DOHH2 (cell line): ENCODE data around the gene MAGEA12.
"Not testable (repeated sequence)": the region's sequence is repeated elsewhere in the genome, so short reads cannot be mapped to it uniquely, and the experiment has no call there.

Experiments
- H3F3A ChIP-seq: fragments of 200-600 bp; sonication (generic), shearing (Covaris generic); 2 replicates; pipeline ENCODE4 v1.6.0; 2016; ENCODE audit warnings: antibody characterized with exemption, mild to moderate bottlenecking; ENCODE audit not compliant: control insufficient read depth, insufficient read depth
- H3K27ac ChIP-seq: fragments of 200-600 bp; sonication (generic); 2 replicates; pipeline ENCODE4 v1.5.1; 2014; ENCODE audit warnings: low read depth, mild to moderate bottlenecking, low read length, moderate library complexity
- H3K27me3 ChIP-seq: fragments of 200-600 bp; sonication (generic); 2 replicates; pipeline ENCODE4 v1.6.1; 2014; ENCODE audit warnings: mild to moderate bottlenecking, low read length, mixed read lengths; ENCODE audit not compliant: control insufficient read depth
- H3K36me3 ChIP-seq: fragments of 200-600 bp; sonication (generic); 2 replicates; pipeline ENCODE4 v1.6.1; 2014; ENCODE audit warnings: mild to moderate bottlenecking, low read length, moderate library complexity, mixed read lengths; ENCODE audit not compliant: control insufficient read depth
- H3K4me1 ChIP-seq: fragments of 200-600 bp; sonication (generic); 2 replicates; pipeline ENCODE4 v1.6.1; 2014; ENCODE audit warnings: mild to moderate bottlenecking, low read length, mixed read lengths; ENCODE audit not compliant: control insufficient read depth
- H3K4me2 ChIP-seq: fragments of 200-600 bp; sonication (generic); 2 replicates; pipeline ENCODE4 v1.6.0; 2014; ENCODE audit warnings: mild to moderate bottlenecking, low read length, moderate library complexity
- H3K4me3 ChIP-seq: fragments of 200-600 bp; sonication (generic); 2 replicates; pipeline ENCODE4 v1.5.1; 2014; ENCODE audit warnings: mild to moderate bottlenecking, low read length, mixed read lengths
- H3K79me2 ChIP-seq: fragments of 200-600 bp; sonication (generic); 2 replicates; pipeline ENCODE4 v1.6.1; 2014; ENCODE audit warnings: mild to moderate bottlenecking, low read length, mixed read lengths; ENCODE audit not compliant: control insufficient read depth
- H3K9me2 ChIP-seq: fragments of 200-600 bp; sonication (generic); replicated peaks from 2 replicates; pipeline ENCODE4 v1.6.1; 2014; ENCODE audit warnings: mild to moderate bottlenecking, low read length, mixed read lengths; ENCODE audit not compliant: control insufficient read depth
- H3K9me3 ChIP-seq: fragments of 200-600 bp; sonication (generic); 2 replicates; pipeline ENCODE4 v1.6.1; 2014; ENCODE audit warnings: antibody characterized with exemption, low read length, mixed read lengths; ENCODE audit not compliant: control insufficient read depth, insufficient read depth
- H4K20me1 ChIP-seq: fragments of 200-600 bp; sonication (generic); 2 replicates; pipeline ENCODE4 v1.6.0; 2014; ENCODE audit warnings: low read depth, mild to moderate bottlenecking, antibody characterized with exemption, low read length, moderate library complexity; ENCODE audit not compliant: control insufficient read depth, insufficient read depth

Gene MAGEA12

DNA sequence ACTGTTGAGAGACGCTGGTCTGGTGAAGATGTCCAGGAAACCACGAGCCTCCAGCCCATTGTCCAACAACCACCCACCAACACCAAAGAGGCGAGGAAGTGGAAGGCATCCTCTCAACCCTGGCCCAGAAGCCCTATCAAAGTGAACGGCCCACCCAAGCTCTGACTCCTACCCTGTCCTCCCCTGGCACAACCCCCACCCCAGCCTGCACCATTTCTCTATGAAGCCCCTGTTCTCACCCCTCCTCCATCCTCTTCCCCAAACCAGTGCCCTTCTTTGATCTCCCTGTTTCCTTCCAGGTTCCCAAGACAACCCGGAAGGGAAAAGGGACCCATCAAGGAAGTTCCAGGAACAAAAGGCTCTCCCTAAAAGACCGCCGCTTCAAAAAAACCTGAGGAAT lies 26.0 kb downstream of the MAGEA12 start:
- H3K79me2 ChIP-seq, H3K4me3 ChIP-seq, H3K36me3 ChIP-seq, H3K4me2 ChIP-seq, H3K27me3 ChIP-seq, H4K20me1 ChIP-seq, H3K27ac ChIP-seq, H3F3A ChIP-seq, H3K9me3 ChIP-seq, H3K9me2 ChIP-seq, H3K4me1 ChIP-seq: not testable (repeated sequence)

DNA sequence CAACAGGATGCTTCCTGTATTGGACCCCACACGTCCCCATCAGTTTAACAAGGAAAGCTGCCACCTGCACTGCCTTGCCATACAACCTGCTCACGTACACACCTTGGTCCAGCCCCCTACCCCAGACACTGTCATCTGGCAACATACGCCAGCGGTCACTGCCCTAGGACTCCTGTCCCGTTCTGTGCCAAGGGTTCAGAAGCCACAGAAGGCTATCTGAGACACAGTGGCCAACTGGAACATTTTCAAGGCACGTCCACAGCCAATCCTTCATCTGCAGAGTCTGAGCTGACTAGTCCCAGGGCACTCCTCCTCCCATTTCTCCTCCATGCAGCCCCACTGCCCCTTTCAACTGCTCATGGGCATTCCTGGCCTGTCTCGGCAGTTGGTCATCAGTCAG lies 28.0 kb downstream of the MAGEA12 start:
- H3K9me3 ChIP-seq, H3K27ac ChIP-seq, H3K4me1 ChIP-seq: not testable (repeated sequence)

DNA sequence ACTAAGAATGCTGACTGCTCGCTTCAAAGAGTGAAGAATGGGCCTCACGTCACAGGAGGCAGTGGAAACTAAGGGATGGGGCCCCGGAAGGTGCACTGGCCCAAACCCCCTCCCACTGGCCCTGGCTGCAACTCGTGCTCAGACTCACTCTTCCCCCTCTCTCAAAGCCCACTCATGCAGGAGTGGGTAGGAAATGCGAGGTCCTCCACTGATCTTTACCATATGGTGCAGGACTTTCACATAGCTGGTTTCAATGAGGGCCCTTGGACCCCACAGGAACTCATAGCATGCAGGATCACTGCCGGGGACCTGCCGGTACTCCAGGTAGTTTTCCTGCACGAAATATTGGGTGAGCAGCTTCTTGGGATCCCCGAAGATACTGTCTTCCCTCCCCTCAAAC lies 33.0 kb downstream of the MAGEA12 start:
- H3K4me2 ChIP-seq, H3K9me3 ChIP-seq, H3K4me3 ChIP-seq, H3K79me2 ChIP-seq, H4K20me1 ChIP-seq, H3K27me3 ChIP-seq, H3F3A ChIP-seq, H3K9me2 ChIP-seq, H3K4me1 ChIP-seq, H3K27ac ChIP-seq, H3K36me3 ChIP-seq: not testable (repeated sequence)

More for the DNA sequence above, 28.0 kb downstream of the MAGEA12 start:
- not testable (repeated sequence) for H3K27me3 ChIP-seq, H3K4me2 ChIP-seq, H3K79me2 ChIP-seq, H3K36me3 ChIP-seq, H3F3A ChIP-seq, H3K9me2 ChIP-seq, H3K4me3 ChIP-seq, H4K20me1 ChIP-seq

DNA sequence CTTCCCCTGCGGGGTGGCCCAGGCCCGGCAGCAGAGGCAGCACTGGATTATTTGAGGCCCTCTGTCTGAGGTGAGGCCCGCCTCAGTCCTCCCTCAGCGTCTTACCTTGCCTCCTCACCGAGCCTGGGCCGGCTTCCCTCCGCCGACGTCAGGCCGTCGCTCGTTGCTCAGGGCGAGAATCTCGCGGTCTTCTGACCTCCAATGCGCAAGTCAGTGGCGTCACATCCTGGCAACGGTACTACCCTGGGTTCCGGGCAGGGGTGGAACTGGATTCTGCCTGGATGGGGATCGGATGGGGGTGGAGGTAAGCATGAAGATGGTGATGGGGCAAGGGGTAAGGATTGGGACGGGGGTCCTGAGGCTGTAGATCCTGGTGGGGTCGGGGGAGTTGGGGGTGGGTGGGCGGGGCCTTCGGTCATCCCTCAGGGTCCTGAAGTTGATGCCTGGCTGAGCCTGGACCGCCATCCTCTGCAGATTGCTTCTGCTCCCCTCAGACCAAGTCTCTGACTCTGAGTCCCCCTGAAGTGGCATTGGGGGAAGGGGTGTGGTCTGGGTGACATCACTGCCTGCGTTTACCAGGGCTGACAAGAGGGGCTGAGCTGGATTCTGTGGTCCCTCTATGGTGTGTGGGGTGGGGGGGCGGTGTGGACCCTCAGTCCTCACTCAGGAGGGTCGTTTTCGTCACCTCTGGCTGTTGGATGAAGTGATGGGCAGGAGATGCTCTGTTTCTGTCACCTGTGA lies 36.2 kb downstream of the MAGEA12 start, which contains the start of gene MAGEA6:
Gene MAGEA6 (minus strand): TSS at position 141 of the 741 bp plus-strand sequence. CDS start 2,039 bp downstream, outside the sequence.
- H3K9me3 ChIP-seq, H3F3A ChIP-seq, H3K4me3 ChIP-seq, H3K79me2 ChIP-seq, H3K27me3 ChIP-seq, H3K36me3 ChIP-seq, H3K4me1 ChIP-seq, H3K27ac ChIP-seq, H4K20me1 ChIP-seq, H3K9me2 ChIP-seq, H3K4me2 ChIP-seq: not testable (repeated sequence)

DNA sequence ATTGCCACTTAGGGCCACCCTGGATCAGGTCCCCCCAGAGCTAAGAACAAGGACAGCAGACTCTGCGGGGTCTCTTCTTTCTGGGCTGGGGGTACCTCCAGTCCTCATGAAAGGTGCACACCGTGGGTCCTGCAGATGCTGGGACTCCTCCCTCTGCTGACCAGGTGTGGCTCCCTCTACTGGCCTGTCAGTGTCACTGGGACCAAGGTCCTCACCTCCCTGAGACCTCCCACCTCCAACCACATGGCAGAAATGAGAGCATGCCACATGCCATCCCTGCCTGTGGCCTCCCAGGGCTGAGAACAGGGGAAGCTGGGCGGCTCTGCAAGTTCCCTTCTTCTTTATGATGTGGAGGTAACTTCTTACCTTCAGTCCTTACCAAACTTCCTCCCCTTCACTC lies 53.5 kb downstream of the MAGEA12 start:
- not testable (repeated sequence) for H4K20me1 ChIP-seq, H3K36me3 ChIP-seq, H3K4me1 ChIP-seq, H3K9me3 ChIP-seq, H3K4me2 ChIP-seq, H3K9me2 ChIP-seq, H3K27me3 ChIP-seq, H3K27ac ChIP-seq, H3F3A ChIP-seq, H3K79me2 ChIP-seq, H3K4me3 ChIP-seq
